ENCODE data around the gene ADAMTS3. TPM values are rescaled to one million over a fixed set of nuclear protein-coding genes. Genes with fewer than 3 reads are reported as not detected.

Gene ADAMTS3
- total RNA-seq, 1 experiment from 2014 or later = 4.4 TPM

DNA sequence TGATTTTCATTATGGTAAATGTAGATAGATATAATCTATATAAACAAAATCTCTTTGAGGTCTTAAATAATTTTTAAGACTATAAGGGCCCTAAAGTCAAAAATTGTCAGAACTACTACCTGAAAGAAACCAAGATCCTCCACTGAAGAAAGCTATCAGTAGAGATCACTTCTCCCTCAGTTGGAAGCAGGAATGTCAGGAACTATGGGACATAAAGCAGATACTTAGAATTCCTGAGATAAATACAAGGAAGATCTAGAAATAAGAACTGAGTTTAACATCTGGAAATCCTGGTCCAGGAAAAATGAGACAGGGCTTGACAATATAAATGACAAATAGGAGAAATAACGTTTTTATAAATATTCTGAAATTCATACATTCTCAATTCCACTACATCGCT, 97.2 kb downstream of the ADAMTS3 start:
- CTCF ChIA-PET = interaction anchor here (1.1 kb wide), 1 partner anchor 96 kb away, joined by 3 read pairs; no protein-coding TSS in a partner anchor
- POLR2A ChIA-PET = no interaction called here

More for the DNA sequence above, 97.2 kb downstream of the ADAMTS3 start:
- no peak for ATAC-seq
- Mint-ChIP-seq H3K27me3 (ENCODE audit: low read depth) (no peaks in the 10 kb centered on the region), H3K27ac (no peak overlapping the region), H3K36me3 (no peaks in the 10 kb centered on the region), H3K4me3 (no peak overlapping the region), H3K4me1 (no peaks in the 10 kb centered on the region), H3K9me3 (peaks cover 13% of the 10 kb centered on the region)
- TF ChIP-seq, protein P1, sequence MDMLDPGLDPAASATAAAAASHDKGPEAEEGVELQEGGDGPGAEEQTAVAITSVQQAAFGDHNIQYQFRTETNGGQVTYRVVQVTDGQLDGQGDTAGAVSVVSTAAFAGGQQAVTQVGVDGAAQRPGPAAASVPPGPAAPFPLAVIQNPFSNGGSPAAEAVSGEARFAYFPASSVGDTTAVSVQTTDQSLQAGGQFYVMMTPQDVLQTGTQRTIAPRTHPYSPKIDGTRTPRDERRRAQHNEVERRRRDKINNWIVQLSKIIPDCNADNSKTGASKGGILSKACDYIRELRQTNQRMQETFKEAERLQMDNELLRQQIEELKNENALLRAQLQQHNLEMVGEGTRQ (CRISPR knock-in tag; IDR thresholded peaks at IDR 0.05) = no peak
- TF ChIP-seq, protein P2, sequence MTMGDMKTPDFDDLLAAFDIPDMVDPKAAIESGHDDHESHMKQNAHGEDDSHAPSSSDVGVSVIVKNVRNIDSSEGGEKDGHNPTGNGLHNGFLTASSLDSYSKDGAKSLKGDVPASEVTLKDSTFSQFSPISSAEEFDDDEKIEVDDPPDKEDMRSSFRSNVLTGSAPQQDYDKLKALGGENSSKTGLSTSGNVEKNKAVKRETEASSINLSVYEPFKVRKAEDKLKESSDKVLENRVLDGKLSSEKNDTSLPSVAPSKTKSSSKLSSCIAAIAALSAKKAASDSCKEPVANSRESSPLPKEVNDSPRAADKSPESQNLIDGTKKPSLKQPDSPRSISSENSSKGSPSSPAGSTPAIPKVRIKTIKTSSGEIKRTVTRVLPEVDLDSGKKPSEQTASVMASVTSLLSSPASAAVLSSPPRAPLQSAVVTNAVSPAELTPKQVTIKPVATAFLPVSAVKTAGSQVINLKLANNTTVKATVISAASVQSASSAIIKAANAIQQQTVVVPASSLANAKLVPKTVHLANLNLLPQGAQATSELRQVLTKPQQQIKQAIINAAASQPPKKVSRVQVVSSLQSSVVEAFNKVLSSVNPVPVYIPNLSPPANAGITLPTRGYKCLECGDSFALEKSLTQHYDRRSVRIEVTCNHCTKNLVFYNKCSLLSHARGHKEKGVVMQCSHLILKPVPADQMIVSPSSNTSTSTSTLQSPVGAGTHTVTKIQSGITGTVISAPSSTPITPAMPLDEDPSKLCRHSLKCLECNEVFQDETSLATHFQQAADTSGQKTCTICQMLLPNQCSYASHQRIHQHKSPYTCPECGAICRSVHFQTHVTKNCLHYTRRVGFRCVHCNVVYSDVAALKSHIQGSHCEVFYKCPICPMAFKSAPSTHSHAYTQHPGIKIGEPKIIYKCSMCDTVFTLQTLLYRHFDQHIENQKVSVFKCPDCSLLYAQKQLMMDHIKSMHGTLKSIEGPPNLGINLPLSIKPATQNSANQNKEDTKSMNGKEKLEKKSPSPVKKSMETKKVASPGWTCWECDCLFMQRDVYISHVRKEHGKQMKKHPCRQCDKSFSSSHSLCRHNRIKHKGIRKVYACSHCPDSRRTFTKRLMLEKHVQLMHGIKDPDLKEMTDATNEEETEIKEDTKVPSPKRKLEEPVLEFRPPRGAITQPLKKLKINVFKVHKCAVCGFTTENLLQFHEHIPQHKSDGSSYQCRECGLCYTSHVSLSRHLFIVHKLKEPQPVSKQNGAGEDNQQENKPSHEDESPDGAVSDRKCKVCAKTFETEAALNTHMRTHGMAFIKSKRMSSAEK (CRISPR knock-in tag; IDR thresholded peaks at IDR 0.05; ENCODE audit: borderline replicate concordance) = no peak
- TF ChIP-seq, protein P3, sequence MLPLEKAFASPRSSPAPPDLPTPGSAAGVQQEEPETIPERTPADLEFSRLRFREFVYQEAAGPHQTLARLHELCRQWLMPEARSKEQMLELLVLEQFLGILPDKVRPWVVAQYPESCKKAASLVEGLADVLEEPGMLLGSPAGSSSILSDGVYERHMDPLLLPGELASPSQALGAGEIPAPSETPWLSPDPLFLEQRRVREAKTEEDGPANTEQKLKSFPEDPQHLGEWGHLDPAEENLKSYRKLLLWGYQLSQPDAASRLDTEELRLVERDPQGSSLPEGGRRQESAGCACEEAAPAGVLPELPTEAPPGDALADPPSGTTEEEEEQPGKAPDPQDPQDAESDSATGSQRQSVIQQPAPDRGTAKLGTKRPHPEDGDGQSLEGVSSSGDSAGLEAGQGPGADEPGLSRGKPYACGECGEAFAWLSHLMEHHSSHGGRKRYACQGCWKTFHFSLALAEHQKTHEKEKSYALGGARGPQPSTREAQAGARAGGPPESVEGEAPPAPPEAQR (CRISPR knock-in tag; IDR thresholded peaks at IDR 0.05) = no peak
- TF ChIP-seq, protein P4, sequence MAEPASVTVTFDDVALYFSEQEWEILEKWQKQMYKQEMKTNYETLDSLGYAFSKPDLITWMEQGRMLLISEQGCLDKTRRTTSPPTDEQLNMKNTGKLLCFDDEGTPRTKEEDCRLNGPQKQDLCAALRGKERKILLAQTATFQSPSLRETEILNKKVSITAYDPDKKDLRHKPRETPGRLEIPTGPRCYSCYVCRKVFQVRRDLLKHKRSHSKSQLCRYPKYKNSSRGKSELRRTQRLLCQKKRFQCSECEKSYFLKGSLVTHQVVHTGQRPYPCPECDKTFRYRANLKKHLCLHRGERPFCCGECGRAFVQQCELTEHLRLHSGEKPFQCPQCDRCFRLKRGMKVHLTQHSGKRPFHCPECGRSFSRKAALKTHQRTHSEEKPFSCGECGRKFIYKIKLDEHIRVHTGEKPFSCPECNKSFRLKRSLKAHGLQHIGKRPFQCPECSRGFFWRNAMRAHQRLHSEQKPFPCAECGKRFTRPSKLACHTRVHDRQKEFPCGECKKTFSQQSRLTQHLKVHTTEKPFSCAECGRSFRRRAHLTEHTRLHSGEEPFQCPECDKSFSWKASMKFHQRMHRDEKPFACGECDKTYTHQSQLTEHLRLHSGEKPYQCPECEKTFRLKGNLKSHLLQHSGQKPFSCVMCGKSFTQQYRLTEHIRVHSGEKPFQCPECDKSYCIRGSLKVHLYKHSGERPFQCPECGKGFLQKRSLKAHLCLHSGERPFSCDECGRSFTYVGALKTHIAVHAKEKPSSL (CRISPR knock-in tag; conservative IDR thresholded peaks at IDR 0.05) = no peak
- no peak for TF ChIP-seq ZNF219 (CRISPR knock-in tag; IDR thresholded peaks at IDR 0.05; ENCODE audit: borderline replicate concordance)
- no peak for TF ChIP-seq ZNF396 (CRISPR knock-in tag; IDR thresholded peaks at IDR 0.05; ENCODE audit: borderline replicate concordance)
- TF ChIP-seq, protein P5, sequence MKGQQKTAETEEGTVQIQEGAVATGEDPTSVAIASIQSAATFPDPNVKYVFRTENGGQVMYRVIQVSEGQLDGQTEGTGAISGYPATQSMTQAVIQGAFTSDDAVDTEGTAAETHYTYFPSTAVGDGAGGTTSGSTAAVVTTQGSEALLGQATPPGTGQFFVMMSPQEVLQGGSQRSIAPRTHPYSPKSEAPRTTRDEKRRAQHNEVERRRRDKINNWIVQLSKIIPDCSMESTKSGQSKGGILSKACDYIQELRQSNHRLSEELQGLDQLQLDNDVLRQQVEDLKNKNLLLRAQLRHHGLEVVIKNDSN (CRISPR knock-in tag; IDR thresholded peaks at IDR 0.05) = no peak
- TF ChIP-seq, protein P6, sequence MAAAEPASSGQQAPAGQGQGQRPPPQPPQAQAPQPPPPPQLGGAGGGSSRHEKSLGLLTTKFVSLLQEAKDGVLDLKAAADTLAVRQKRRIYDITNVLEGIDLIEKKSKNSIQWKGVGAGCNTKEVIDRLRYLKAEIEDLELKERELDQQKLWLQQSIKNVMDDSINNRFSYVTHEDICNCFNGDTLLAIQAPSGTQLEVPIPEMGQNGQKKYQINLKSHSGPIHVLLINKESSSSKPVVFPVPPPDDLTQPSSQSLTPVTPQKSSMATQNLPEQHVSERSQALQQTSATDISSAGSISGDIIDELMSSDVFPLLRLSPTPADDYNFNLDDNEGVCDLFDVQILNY (CRISPR knock-in tag; IDR thresholded peaks at IDR 0.05) = no peak
- TF ChIP-seq TCF7 (CRISPR knock-in tag; IDR thresholded peaks at IDR 0.05; ENCODE audit: low read depth) = no peak
- TF ChIP-seq FOXP1 (CRISPR knock-in tag; IDR thresholded peaks at IDR 0.05; ENCODE audit: borderline replicate concordance) = no peak
- no peak for TF ChIP-seq NR1H2 (CRISPR knock-in tag; IDR thresholded peaks at IDR 0.05)
- TF ChIP-seq, protein P7, sequence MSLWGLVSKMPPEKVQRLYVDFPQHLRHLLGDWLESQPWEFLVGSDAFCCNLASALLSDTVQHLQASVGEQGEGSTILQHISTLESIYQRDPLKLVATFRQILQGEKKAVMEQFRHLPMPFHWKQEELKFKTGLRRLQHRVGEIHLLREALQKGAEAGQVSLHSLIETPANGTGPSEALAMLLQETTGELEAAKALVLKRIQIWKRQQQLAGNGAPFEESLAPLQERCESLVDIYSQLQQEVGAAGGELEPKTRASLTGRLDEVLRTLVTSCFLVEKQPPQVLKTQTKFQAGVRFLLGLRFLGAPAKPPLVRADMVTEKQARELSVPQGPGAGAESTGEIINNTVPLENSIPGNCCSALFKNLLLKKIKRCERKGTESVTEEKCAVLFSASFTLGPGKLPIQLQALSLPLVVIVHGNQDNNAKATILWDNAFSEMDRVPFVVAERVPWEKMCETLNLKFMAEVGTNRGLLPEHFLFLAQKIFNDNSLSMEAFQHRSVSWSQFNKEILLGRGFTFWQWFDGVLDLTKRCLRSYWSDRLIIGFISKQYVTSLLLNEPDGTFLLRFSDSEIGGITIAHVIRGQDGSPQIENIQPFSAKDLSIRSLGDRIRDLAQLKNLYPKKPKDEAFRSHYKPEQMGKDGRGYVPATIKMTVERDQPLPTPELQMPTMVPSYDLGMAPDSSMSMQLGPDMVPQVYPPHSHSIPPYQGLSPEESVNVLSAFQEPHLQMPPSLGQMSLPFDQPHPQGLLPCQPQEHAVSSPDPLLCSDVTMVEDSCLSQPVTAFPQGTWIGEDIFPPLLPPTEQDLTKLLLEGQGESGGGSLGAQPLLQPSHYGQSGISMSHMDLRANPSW (CRISPR knock-in tag; conservative IDR thresholded peaks at IDR 0.05; ENCODE audit: low read depth) = no peak
- TF ChIP-seq, protein P8, sequence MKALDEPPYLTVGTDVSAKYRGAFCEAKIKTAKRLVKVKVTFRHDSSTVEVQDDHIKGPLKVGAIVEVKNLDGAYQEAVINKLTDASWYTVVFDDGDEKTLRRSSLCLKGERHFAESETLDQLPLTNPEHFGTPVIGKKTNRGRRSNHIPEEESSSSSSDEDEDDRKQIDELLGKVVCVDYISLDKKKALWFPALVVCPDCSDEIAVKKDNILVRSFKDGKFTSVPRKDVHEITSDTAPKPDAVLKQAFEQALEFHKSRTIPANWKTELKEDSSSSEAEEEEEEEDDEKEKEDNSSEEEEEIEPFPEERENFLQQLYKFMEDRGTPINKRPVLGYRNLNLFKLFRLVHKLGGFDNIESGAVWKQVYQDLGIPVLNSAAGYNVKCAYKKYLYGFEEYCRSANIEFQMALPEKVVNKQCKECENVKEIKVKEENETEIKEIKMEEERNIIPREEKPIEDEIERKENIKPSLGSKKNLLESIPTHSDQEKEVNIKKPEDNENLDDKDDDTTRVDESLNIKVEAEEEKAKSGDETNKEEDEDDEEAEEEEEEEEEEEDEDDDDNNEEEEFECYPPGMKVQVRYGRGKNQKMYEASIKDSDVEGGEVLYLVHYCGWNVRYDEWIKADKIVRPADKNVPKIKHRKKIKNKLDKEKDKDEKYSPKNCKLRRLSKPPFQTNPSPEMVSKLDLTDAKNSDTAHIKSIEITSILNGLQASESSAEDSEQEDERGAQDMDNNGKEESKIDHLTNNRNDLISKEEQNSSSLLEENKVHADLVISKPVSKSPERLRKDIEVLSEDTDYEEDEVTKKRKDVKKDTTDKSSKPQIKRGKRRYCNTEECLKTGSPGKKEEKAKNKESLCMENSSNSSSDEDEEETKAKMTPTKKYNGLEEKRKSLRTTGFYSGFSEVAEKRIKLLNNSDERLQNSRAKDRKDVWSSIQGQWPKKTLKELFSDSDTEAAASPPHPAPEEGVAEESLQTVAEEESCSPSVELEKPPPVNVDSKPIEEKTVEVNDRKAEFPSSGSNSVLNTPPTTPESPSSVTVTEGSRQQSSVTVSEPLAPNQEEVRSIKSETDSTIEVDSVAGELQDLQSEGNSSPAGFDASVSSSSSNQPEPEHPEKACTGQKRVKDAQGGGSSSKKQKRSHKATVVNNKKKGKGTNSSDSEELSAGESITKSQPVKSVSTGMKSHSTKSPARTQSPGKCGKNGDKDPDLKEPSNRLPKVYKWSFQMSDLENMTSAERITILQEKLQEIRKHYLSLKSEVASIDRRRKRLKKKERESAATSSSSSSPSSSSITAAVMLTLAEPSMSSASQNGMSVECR (CRISPR knock-in tag; IDR thresholded peaks at IDR 0.05; ENCODE audit: borderline replicate concordance) = no peak
- no peak for TF ChIP-seq ESRRA (CRISPR knock-in tag; IDR thresholded peaks at IDR 0.05; ENCODE audit: borderline replicate concordance)
- no peak for DNase-seq (ENCODE audit: low spot score)
